ENCODE measurements around the gene SHISA9. TPM values are rescaled to one million over a fixed set of nuclear protein-coding genes. Genes with fewer than 3 reads are reported as not detected.

SHISA9 gene
- total and polyA plus RNA-seq, 2 experiments from 2014 or later, result 0.83 to 1.3 TPM

- no peaks in the 10 kb centered on the region for H3K27me3 ChIP-seq
- no peaks in the 10 kb centered on the region for H3K9me3 ChIP-seq (ENCODE audit: low read depth)
- H3K36me3 ChIP-seq (replicated peaks; ENCODE audit: insufficient read depth, low read depth), result no peaks in the 10 kb centered on the region
- H3K9me2 ChIP-seq (replicated peaks; ENCODE audit: insufficient read depth), result no peaks in the 10 kb centered on the region
- H2AFZ ChIP-seq, result no peak overlapping the region
- no peaks in the 10 kb centered on the region for H3K79me2 ChIP-seq
- H4K20me1 ChIP-seq (ENCODE audit: insufficient read depth, poor library complexity, severe bottlenecking), result no peaks in the 10 kb centered on the region
- no peak overlapping the region for H3K27ac ChIP-seq
- 24% methylated on average over 2 of the region's 2 CpGs for WGBS (ENCODE audit: low lambda C conversion rate, missing lambda C conversion rate)
- TF ChIP-seq EZH2phosphoT487 (IDR thresholded peaks at IDR 0.05; ENCODE audit: low read depth, severe bottlenecking, unreplicated experiment), result no peak
- no peak for TF ChIP-seq CTCF (IDR thresholded peaks at IDR 0.05; ENCODE audit: poor library complexity)
- H3K4me1 ChIP-seq (ENCODE audit: insufficient read depth), result no peaks in the 10 kb centered on the region
- no peak overlapping the region for H3K4me3 ChIP-seq
- peak; percentile 43 for DNase-seq (ENCODE audit: low spot score)
- no peak overlapping the region for H3K4me2 ChIP-seq
Observed at GRCh38 chr16:12971241-12971640, 69.8 kb downstream of the SHISA9 start.

- Histone ChIP-seq H3K27me3 (no peaks in the 10 kb centered on the region), H3K9me2 (replicated peaks; ENCODE audit: insufficient read depth) (no peaks in the 10 kb centered on the region), H3K4me2 (no peak overlapping the region), H3K79me2 (no peaks in the 10 kb centered on the region), H4K20me1 (ENCODE audit: insufficient read depth, poor library complexity, severe bottlenecking) (no peaks in the 10 kb centered on the region), H3K36me3 (replicated peaks; ENCODE audit: insufficient read depth, low read depth) (no peaks in the 10 kb centered on the region), H3K9me3 (ENCODE audit: low read depth) (no peaks in the 10 kb centered on the region), H3K4me3 (no peak overlapping the region), H3K4me1 (ENCODE audit: insufficient read depth) (no peaks in the 10 kb centered on the region), H2AFZ (no peak overlapping the region), H3K27ac (no peak overlapping the region)
- DNase-seq (ENCODE audit: low spot score), result no peak
- WGBS (ENCODE audit: low lambda C conversion rate, missing lambda C conversion rate), result 90% methylated on average over 3 of the region's 3 CpGs
- TF ChIP-seq EZH2 (IDR thresholded peaks at IDR 0.05; ENCODE audit: borderline replicate concordance) (no peak), CTCF (IDR thresholded peaks at IDR 0.05; ENCODE audit: poor library complexity) (no peak), EZH2phosphoT487 (IDR thresholded peaks at IDR 0.05; ENCODE audit: low read depth, severe bottlenecking, unreplicated experiment) (no peak)
Observed at GRCh38 chr16:12972246-12972645, 70.8 kb downstream of the SHISA9 start.

GRCh38 chr16:12975766-12976165 lies 74.4 kb downstream of the SHISA9 start:
- WGBS (ENCODE audit: low lambda C conversion rate, missing lambda C conversion rate), result 89% methylated on average over 3 of the region's 3 CpGs
- Histone ChIP-seq H3K79me2 (no peaks in the 10 kb centered on the region), H3K9me2 (replicated peaks; ENCODE audit: insufficient read depth) (no peaks in the 10 kb centered on the region), H3K27me3 (no peaks in the 10 kb centered on the region), H3K4me1 (ENCODE audit: insufficient read depth) (no peaks in the 10 kb centered on the region), H3K4me2 (no peak overlapping the region), H3K36me3 (replicated peaks; ENCODE audit: insufficient read depth, low read depth) (no peaks in the 10 kb centered on the region), H2AFZ (no peak overlapping the region), H3K4me3 (no peak overlapping the region), H4K20me1 (ENCODE audit: insufficient read depth, poor library complexity, severe bottlenecking) (no peaks in the 10 kb centered on the region), H3K27ac (no peak overlapping the region), H3K9me3 (ENCODE audit: low read depth) (no peaks in the 10 kb centered on the region)
- TF ChIP-seq EZH2phosphoT487 (IDR thresholded peaks at IDR 0.05; ENCODE audit: low read depth, severe bottlenecking, unreplicated experiment) (no peak), EZH2 (IDR thresholded peaks at IDR 0.05; ENCODE audit: borderline replicate concordance) (no peak), CTCF (IDR thresholded peaks at IDR 0.05; ENCODE audit: poor library complexity) (no peak)
- no peak for DNase-seq (ENCODE audit: low spot score)

GRCh38 chr16:12976496-12976895 lies 75.1 kb downstream of the SHISA9 start:
- no peak for DNase-seq (ENCODE audit: low spot score)
- WGBS (ENCODE audit: low lambda C conversion rate, missing lambda C conversion rate), result 75% methylated on average over 2 of the region's 2 CpGs

More at GRCh38 chr16:12976496-12976895, 75.1 kb downstream of the SHISA9 start:
- no peaks in the 10 kb centered on the region for H3K4me1 ChIP-seq (ENCODE audit: insufficient read depth)
- H3K4me2 ChIP-seq, result no peak overlapping the region
- no peaks in the 10 kb centered on the region for H3K9me3 ChIP-seq (ENCODE audit: low read depth)
- H3K9me2 ChIP-seq (replicated peaks; ENCODE audit: insufficient read depth), result no peaks in the 10 kb centered on the region
- no peaks in the 10 kb centered on the region for H3K36me3 ChIP-seq (replicated peaks; ENCODE audit: insufficient read depth, low read depth)
- H3K4me3 ChIP-seq, result no peak overlapping the region
- H3K27me3 ChIP-seq, result no peaks in the 10 kb centered on the region
- no peaks in the 10 kb centered on the region for H3K79me2 ChIP-seq
- TF ChIP-seq EZH2 (IDR thresholded peaks at IDR 0.05; ENCODE audit: borderline replicate concordance) (no peak), CTCF (IDR thresholded peaks at IDR 0.05; ENCODE audit: poor library complexity) (no peak), EZH2phosphoT487 (IDR thresholded peaks at IDR 0.05; ENCODE audit: low read depth, severe bottlenecking, unreplicated experiment) (no peak)
- no peak overlapping the region for H3K27ac ChIP-seq
- no peak overlapping the region for H2AFZ ChIP-seq
- no peaks in the 10 kb centered on the region for H4K20me1 ChIP-seq (ENCODE audit: insufficient read depth, poor library complexity, severe bottlenecking)

Measured in hepatocyte (in vitro differentiated cells).